DMS114 treated with DMSO at 0.1 percent for 48 hours (cell line): Measurements from ENCODE around the gene ECE1.

ENCODE experiments used
- DNase-seq: peaks from one replicate; lab custom pipeline; 2025; ENCODE audit not compliant: unreplicated experiment; lab: John Stamatoyannopoulos, UW

ECE1 gene

DNA sequence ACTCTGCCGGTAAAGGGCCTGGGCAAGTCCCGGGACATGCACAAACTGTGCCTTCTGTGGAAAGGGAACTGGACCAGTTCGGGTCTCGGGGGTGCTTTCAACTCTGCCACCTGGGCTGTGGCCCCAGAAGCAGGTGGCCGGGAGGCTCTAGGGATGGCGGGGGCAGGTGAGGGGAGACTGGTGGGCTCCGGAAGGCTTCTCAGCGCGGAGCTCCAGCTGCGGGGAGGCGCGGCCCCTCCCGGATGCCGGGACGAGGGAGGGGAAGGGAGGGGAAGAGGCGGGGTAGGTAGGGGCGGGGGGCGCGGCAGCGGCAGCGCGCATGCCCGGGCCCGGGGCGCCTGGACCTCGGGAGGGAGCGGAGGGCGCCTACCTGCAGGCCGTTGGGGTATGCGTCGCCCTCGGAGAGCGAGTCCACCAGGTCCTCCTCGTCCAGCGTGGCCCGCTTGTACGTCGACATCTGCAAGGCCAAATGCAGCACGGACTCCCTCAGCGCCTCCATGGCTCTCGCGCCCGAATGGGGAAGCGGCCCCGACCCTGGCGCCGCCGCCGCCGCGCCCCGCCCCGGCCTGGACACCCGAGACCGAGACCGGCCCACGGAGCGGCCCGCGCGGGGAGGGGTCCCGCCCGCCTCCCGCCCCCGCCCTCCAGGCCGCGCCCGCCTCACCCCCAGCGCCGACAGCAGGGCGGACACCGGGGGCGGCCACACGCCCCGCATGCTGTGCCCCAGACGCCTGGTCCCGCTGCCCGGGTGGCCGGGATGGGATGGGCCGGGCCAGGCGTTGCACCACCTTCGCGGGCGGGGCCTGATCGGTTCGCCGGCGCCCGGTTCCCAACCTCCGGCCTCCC is at the start of gene ECE1:
TSS of gene ECE1 (minus strand) at position 764 of the 846 bp plus-strand sequence. CDS start at position 715, 49 bp downstream.
- no peak for DNase-seq

DNA sequence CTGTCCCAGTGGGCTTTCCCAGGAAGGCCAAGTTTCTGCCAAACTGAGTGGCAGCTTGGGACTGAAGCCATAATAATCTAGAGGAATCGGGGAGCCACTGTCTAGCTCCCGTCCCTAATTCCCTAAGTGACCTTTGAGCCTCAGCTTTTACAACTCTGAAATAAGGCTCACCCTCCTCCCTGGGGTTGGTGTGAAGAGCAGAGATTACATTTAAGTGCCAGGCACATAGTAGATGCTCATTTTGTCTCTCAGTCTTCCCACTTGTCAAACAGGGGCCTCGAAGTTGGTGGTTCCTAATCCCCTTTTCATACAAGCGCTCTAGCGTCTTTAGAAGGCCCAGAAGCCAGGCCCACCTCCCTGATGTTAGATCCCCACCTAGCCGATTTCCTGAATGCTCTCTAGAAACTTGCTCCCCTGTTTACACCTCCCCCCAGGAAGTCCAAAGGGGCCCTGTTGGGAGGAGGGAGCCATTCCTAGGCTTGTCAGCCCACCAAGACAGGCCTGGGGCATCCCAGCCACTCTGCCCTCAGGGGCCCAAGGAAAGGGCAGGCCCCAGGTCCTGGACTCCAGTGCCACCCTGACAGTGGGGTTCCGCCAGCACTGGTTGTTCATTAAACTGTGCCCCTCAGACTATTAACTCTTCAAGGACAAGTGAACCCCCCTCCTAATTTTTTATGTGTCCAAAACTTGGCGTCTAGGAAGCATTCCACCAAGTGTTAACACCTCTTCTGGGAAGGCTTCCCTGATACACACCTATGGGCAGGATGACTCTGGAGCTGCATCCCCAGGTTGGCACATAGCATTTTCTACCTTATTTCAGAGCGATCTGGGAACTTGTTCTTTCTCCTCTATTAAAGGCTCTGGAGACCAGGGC is 49.3 kb upstream of the ECE1 start:
- DNase-seq = no peak

DNA sequence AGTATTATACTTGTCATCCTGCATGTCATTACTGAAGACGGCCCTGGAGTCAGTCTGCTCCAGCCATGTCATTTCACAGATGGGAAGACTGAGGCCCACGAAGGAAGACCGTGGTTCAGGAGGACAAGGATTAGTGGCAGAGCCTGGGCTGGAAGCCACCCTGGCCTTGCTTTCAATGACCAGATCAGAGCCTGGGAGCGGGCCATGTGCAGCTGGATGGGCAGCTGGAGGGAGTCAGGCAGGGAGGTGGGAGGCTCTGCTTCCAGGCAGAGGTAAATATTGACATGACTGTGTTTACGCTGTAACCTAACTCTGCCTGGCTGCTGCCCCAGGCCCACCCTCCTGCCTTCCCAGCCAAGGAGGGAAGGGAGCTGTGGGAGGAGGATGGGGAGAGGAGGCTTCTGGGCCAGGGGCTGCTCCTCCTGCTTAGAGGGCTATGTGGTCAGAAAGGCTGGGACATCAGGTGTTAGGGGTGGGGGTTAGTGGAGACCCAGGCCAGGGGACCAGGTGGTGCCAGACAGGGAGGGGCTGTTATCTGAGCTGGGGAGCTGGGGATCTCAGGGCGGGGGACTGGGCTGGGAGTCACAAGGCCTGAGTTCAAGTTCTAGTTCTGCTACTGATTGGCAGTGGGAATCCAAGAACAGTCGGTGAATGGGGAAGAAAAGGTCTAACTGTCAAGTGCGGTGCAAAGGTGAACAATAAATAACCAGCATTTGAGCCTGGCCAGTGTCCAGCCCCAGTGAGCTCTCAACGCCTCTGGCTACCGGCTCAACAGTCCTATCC is 48.5 kb upstream of the ECE1 start:
- DNase-seq = no peak

DNA sequence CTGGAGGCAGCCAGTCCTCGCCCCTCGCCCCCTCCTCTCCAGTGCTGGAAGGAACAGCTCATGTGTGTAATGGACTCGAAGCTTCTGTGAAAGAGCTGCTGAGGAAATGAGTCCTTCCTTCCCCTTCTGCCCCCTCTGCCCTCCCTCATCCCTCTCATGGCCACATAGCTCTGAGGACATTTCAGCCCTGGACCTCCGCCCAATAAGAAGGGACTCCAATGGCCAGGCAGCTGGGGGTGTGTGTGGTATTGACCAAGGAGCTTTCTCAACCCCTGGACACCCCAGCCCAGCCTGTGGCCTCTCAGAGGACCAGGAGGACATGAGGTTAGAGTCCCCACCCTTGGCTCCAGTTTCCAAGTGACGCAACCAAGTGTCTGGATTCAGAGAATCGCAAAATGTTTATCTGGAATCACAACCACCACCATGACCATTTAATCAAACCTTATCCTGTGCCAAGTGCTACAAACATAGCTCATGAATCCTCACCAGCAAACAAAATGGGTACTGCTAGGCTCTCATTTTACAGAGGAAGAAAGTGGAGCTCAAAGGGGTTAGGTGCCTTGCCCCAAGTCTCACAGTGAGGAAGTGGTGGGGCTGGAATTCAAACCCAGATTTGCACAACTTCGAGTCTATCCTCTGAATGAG is 47.8 kb upstream of the ECE1 start:
- no peak for DNase-seq

DNA sequence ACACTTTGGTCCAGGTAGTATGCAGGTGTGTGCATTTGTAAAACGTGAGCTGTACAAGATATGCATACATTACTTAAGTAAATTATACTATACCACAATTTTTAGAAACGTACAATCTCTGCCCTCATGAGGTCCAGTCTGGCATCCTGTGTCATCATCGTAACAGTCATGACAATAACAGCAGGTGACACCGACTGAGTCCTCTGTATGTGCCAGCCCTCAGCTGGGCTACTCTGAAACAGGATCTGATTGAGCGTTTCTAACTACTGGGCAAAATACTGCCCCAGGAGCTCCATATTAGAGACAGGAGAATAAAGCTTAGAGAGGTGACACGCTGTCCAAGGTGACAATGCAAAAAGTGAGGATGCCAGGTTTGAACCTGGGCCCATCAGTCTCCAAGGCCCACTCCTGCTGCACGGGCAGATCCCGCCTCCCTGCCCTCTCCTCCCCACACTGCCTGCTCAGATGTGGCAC is 47.2 kb upstream of the ECE1 start:
- DNase-seq = no peak

DNA sequence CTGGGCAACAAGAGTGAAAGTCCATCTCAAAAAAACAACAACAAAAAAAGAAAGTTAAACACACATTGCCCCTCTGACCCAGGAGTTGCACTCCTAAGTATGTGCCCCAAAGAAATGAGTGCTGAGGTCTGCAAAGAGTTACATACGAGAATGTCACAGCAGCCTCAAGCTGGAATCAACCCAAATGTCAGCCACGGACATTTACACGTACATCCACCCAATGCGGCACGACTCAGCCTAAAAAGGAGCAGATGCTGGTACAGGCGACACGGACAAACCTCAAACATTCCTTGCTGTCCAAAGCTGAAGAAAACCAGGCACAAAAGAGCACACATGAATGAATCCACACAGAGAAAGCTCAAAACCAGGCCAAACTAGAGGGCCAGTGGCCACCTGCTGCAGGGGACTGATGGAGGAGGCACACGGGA is 46.8 kb upstream of the ECE1 start:
- DNase-seq = no peak

DNA sequence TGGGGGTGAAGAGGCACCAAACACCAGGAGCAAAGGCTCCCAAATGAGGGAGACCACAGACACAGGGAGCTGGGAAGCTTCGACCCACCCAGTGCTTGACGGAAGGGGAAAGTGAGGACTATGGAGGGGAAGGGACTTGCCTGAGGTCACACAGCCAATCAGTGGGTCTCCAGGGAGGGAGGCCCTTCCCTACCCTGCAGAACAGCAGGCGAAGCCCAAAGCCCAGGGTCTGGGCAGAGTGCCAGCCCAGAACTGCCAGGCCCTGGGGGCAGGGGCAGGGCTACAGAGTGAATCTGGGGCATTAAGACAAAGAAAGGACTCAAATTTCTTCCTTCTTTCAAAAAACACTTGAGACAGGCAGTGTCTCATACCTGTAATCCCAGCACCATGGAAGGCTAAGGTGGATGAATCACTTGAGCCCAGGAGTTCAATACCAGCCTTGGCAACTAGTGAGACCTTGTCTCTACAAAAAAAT is 45.5 kb upstream of the ECE1 start:
- DNase-seq = no peak

DNA sequence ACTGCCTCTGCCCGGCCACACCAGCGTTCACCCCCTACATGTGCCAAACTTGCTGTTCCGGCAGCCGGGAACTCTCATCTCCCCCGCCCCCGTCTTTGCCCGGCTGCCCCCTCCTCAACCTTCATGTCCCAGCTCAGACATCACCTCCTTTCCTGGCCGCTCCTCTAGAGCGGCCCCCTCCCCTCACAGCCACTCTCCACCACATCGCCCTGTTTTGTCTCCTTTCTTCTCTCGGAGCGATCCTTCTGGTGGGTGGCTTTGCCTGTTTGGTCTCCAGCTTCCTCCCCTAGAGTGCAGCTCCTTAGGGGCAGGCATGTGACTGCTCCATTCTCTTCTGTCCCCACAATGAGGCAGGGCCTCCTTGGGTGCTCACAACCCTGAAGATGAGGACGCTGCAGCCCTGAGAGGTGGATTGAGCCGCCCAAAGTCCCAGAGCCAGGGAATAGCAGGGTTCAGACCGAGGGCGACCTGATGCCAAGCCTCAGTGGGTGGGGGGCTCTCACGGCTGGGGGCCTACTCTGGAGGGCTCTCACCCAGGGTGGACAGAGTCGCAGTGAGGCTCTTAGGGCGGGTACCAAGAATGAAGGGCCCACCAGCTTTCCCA is 44.9 kb upstream of the ECE1 start:
- no peak for DNase-seq

DNA sequence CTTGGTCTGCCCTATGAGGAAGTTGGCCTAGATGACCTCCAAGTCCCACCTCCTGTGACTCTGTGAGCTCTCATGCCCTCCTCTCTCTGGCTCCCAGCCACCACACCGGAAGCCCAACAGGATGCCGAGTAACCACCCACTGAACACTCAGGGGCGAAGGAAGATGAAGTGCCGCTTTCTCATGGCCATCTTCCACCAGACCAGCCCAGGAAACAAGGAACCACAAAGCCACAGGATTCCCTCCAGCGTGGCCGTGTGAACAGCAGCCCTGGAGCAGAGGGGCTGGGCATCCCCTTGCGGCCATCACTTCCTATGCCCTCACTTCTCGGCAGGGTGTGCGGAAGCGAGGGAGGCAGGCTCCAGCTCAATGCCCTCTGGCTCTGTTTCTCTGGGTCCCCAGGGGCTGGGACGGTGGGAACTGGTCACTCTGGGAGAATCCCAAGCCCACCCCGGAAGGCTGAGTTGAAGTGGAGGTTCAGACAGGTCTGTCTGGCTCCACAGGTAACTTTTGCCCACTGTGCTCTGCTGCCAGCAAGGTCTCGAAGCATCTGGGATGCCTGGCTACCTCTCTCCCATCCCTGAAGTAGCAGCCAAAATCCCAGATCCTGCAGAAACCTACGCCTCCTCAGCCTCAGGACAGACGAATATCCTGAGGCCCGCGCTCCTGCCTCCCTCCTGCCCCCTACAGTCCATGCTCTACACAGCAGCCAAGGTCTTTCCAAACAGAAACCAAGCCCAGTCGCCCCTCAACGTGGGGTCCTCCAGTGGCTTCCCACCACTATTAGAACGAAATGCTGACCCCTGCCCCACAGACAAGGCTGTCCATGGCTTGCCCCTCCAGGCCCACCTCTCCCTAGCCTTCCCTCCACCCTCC is 44.2 kb upstream of the ECE1 start:
- no peak for DNase-seq

DNA sequence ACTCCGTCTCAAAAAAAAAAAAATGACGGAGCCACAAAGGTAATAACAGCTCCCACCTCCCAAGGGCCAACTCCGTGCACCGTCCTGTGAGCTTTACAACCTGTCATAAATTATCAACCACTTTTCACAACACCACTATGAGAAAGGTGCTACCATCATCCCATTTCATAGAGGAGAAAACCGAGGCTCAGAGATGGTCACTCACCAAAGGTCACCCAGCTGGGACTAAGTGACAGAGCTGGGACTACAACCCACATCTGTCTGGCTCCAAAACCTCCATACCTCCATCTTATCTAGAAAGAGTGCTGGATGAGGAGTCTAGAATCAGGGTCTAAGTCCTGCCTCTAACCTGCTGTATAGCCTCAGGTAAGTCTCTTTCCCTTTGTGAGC is 43.6 kb upstream of the ECE1 start:
- no peak for DNase-seq

DNA sequence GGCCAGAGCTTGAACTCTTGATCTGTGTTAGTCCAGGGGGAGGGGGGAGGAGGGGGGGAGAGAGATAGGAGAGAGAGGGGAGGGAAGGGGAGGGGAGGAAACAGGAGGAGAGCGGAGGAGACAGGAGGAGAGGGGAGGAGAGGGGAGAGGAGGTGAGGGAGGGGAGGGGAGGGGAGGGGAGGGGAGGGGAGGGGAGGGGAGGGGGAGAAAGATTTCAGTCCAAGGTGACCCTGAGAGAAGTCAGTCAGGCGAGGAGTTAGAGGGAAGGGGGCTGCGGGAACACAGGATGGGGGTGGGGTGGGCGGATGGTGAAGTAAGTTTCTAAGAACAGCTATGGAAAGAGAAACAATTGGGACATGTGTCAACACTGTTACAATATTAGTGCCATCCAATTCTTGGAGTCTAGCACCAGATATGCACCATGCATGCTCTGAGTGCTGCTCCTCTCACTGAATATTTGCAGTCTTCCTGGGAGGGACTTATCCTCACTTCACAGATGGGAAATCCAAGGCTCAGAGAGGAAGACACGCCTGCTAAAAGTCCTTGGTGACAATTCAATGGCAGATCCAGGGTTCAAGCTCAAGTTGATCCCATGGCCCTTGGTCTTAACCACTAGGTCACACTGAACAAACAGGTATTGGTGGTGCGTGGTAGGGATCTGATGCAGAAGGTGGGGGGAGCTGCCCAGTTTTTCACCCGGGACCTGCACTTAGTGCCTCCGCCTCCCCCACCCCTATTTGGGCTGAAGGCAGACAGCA is 42.5 kb upstream of the ECE1 start:
- DNase-seq = no peak

DNA sequence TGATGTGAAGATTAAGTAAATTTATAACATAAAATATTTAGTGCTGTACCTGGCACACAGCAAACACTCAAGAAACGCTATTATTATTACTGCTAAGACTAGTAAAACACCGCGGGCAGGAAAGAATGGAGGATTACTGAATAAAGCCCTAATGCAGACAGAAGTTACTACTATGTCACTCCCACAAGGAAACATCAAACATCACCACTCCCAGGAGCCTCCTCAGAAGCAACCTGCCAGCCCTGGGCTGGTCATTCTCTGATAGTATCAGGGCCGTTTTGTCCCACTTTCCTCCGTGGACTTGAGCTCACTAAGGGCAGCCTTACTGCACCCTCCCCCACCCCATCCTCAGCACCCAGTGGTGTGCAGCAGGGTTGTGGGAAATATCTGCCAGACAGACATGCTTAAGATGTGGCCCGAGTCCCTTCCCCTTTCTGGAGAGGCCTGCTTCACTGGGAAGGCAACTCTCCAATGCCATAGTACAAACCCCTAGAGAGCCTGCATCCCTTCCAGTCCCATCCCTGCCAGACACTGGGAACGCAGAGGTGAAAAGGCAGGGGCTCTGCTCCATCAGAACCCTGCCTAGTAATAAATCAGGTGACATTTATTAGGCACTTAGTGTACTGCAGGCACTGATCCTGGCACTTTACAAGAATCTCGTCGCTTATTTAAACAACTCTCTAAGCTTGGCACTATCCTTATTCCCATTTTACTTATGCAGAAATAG is 41.7 kb upstream of the ECE1 start:
- no peak for DNase-seq

DNA sequence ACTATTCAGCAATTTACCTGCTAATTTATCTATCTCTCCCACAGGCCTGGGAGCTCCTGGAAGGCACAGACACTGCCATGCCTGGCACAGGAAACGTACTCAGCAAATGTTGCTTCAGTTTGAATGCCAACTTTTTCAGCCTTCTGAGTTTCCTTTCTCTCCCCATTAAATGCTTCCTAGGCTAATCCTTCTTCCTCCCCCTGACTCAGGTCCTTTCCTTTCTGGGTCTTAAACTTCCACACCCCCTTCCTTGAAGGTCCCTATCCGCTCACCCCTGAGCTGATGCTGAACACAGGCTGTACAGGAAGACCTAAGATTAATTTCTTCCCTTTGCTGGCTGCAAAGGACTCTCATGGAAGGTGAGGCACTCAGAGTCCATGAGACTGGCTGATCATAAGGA is 40.3 kb upstream of the ECE1 start:
- no peak for DNase-seq

DNA sequence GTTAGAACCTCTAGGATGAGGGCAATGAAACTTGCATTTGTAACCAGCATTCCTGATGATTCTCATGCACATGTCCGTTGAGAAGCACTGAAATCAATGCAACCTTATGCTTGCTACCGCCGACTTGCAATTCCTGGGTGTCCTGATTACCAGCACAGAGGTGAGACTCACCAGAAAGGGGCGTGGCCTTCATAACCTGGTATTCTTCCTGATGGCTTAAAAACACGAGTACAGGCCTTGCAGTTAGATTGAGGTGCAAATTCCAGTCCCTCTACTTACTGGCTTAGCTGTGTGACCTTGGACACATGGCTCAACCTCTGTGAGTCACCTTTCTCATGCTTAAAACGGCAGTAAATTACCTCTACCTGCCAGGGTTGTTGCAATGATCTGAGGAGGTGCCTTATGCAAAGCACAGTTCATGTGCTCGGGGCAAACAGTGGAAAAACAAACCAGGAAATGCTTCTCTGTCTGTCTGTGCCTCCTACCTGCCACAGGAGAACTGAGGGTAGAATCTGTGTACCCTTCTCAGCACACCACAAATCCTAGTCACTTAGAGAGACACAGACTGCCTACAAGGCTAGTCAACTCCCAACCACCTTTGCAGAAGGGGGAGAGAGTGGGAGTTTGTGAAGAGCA is 39.1 kb upstream of the ECE1 start:
- no peak for DNase-seq

DNA sequence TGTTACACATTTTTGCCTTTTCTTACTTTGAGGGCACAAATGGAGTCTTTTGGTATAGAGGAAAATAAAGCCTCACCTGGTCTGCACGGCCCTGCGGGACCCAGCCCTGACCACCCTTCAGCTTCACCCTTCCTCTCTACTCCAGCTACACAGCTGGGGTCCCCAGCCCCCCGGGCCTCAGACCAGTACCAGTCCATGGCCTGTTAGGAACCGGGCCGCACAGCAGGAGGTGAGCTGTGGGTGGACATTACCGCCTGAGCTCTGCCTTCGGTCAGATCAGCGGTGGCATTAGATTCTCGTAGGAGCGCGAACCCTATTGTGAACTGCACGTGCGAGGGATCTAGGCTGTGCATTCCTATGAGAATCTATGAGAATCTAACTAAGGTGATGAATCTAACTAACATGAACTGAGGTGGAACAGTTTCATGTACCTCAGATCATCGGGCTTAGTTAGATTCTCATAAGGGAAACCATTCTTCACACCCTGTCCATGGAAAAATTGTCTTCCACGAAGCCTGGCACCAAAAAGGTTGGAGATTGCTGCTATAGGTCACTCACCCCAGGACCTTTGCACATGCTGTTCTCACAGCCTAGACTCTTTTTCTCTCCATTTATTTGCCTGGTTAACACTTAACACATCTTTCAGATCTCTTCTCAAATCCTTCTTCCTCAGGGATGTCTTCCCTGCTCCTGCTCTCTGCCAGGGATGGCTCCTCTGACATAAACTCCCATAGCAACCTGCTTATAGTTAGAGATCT is 37.5 kb upstream of the ECE1 start:
- no peak for DNase-seq

DNA sequence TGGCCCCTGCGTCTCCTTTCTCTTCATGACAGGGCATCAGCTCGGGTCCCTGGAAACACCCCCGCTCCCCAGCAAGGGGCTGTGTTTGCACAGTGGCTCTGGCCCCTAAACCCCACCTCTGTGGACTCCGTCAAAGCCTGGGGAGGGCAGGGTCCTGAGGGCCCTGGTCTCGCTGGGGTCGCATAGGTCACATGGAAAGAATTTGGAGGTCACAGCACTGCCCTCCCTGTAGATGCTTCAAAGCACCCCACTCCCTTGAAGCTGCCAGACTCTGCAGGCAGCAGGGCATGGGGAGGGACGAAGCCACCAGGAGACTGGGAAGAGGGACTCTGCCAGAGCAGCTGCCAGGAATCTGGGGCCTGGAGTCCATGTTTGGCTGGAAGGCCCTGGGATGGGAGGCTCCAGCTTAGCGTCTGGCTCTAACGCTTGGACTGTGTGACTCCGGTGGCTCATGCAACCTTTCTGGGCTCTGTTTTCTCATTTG is 36.6 kb upstream of the ECE1 start:
- DNase-seq = no peak
